GM18526 (cell line): ENCODE measurements around the gene HMOX1.

Experiments used
- POLR2A ChIP-seq: IDR thresholded peaks from 3 replicates; pipeline ENCODE4 v1.6.1; 2011; ENCODE audit not compliant: insufficient read length; ENCODE audit errors: extremely low read depth

Gene HMOX1

DNA sequence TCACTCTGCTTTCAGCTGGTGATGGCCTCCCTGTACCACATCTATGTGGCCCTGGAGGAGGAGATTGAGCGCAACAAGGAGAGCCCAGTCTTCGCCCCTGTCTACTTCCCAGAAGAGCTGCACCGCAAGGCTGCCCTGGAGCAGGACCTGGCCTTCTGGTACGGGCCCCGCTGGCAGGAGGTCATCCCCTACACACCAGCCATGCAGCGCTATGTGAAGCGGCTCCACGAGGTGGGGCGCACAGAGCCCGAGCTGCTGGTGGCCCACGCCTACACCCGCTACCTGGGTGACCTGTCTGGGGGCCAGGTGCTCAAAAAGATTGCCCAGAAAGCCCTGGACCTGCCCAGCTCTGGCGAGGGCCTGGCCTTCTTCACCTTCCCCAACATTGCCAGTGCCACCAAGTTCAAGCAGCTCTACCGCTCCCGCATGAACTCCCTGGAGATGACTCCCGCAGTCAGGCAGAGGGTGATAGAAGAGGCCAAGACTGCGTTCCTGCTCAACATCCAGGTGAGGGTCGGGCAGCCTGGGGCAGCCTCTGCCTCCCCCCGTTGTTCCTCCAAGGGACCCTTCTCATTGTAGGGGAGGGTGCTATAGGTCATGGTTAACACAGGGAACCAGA is 5.9 kb downstream of the HMOX1 start:
- TF ChIP-seq POLR2A: no peak

GRCh38 chr22:35390933-35391332 is 10.0 kb downstream of the HMOX1 start:
- TF ChIP-seq POLR2A: no peak

- TF ChIP-seq POLR2A: no peak
Observed at GRCh38 chr22:35392357-35392756, 11.5 kb downstream of the HMOX1 start.

DNA sequence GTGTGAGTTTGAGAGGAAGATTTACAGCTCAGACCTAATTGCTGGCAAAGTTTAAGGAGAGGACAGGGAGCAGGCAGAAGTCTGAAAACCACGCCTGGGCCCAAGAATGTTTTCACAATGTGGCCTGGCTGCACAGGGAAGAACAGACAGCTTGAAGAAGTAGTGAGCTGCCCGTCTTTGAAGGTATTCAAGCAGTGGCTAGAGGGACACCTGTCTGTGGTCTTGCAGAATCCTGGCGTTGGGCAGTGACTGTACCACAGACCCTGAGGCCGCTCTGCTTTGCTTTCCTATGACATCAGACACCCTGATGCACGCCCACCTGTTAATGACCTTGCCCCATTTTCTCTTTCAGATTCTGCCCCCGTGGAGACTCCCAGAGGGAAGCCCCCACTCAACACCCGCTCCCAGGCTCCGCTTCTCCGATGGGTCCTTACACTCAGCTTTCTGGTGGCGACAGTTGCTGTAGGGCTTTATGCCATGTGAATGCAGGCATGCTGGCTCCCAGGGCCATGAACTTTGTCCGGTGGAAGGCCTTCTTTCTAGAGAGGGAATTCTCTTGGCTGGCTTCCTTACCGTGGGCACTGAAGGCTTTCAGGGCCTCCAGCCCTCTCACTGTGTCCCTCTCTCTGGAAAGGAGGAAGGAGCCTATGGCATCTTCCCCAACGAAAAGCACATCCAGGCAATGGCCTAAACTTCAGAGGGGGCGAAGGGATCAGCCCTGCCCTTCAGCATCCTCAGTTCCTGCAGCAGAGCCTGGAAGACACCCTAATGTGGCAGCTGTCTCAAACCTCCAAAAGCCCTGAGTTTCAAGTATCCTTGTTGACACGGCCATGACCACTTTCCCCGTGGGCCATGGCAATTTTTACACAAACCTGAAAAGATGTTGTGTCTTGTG is 12.5 kb downstream of the HMOX1 start:
- no peak for TF ChIP-seq POLR2A

- no peak for TF ChIP-seq POLR2A
Observed at GRCh38 chr22:35394011-35394312, 13.1 kb downstream of the HMOX1 start.

DNA sequence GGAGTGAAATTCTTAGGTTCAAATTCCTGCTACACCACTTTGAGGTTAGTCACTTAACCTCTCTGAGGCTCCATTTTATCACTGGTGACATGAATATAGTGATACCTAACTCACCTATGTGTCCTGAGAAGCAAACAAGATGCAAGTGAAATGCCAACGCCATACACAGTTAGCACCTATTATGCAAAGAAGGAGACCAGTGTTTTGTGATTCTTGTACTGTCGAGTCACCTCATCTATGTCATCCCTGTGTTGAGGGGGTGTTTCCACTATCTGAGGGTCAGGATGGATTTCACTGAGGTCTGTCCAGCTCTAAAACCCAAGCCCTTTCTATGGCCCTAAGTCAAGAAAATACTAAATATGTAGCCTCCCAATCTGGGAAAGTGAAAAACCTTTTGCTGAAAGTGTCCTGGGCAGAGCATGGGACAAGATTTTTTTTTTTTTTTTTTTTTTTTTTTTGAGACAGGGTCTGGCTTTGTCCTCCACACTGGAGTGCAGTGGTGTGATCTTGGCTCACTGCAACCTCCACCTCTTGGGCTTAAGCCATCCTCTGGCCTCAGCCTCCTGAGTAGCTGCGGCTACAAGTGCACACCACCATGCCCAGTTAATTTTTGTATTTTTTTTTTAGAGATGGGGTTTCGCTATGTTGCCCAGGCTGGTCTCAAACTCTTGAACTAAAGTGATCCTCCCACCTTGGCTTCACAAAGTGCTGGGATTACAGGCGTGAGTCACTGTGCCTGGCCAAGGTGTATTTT is 14.1 kb downstream of the HMOX1 start:
- no peak for TF ChIP-seq POLR2A

DNA sequence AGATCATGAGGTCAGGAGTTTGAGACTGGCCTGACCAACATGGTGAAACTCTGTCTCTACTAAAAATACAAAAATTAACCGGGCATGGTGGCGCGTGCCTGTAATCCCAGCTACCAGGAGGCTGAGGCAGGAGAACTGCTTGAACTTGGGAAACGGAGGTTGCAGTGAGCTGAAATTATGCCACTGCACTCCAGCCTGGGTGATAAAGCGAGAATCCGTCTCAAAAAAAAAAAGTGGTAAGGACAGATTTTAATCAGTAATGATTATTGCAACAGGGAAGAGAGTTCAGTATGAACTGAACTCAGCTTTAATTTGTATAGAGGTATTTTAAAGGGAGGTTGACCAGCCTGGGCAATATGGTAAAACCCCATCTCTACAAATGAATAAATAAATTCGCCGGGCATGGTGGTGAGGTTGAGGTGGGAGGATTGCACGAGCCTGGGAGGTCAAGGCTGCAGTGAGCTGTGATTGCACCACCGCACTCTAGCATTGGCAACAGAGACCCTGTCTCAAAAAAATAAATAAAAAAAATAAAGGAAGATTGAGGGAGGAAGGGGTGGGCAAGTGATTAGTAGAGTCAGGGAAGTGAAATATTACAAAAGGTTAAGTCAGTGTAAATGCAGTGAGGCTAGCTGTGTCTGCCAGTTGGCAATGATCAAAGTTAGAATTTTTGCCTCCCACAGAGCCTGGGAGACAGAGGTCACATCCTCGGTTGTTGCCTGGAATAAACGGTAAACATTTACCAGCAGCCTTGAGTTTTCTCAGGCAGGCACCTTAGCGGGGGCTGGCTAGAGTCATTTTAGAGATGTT is 16.4 kb downstream of the HMOX1 start:
- TF ChIP-seq POLR2A: no peak

- no peak for TF ChIP-seq POLR2A
Observed at GRCh38 chr22:35398591-35398973, 17.7 kb downstream of the HMOX1 start.

DNA sequence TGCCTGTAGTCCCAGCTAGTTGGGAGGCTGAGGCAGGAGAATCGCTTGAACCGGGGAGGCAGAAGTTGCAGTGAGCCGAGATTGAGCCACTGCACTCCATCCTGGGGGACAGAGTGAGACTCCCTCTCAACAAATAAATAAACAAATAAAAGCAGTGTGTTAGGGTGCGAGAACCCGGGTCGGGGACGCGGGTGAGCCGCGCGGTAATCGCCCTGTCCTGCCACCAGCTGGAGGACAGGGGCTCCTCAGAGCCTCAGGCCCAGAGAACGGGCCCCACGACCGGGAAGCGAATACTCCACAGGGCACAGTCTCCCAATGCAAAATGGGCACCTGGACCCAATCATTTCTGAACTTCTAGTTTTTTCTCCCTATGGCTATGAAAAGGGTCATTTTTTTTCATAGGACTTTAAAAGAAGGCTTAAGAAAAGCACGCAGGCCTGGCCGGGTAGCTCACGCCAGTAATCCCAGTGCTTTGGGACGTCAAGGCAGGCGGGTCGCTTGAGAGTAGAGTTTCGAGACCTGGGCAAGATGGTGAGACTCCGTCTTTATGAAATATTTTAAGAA is 18.3 kb downstream of the HMOX1 start:
- no peak for TF ChIP-seq POLR2A

GRCh38 chr22:35399678-35400500 is 19.0 kb downstream of the HMOX1 start, which contains the start of gene MCM5:
Gene MCM5 (plus strand): TSS chr22:35400140. CDS start chr22:35400439, 299 bp downstream.
- TF ChIP-seq POLR2A: peak; percentile 65

GRCh38 chr22:35400501-35400790 is 19.6 kb downstream of the HMOX1 start:
- TF ChIP-seq POLR2A: no peak

GRCh38 chr22:35401863-35402262 is 21.0 kb downstream of the HMOX1 start:
- no peak for TF ChIP-seq POLR2A

GRCh38 chr22:35403356-35403755 is 22.5 kb downstream of the HMOX1 start:
- no peak for TF ChIP-seq POLR2A

DNA sequence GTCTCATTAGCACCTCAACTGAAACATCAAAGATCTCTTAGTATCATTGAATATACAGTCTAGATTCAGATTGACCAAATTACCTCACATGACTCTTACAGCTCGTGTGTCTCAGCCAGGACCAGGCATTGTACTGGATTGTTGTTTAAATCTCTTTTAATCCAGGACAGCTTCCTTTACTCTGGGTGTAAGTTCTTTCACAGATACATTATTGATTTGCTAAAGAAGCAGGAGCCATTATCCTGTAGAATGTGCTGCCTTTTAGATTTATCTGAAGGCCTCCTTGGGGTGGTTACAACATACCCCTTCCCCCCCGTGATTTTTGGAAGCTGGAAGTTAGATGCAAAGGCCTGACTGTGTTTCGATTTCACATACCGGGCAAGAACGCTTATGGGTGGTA is 23.3 kb downstream of the HMOX1 start:
- no peak for TF ChIP-seq POLR2A
